GM06990 (cell line): ENCODE measurements around the gene CENPO.

Source experiments
- DNase-seq: peaks from one replicate; pipeline ENCODE4 v3.0.0-alpha.2; 2011; ENCODE audit not compliant: insufficient read length; ENCODE audit errors: extremely low read depth
- H3K27me3 ChIP-seq: replicated peaks from 2 replicates; pipeline ENCODE4 v1.6.0; 2011; ENCODE audit warnings: low read length; ENCODE audit not compliant: control insufficient read depth, insufficient read depth
- H3K36me3 ChIP-seq: 2 replicates; pipeline ENCODE4 v1.5.1; 2011; ENCODE audit warnings: low read length; ENCODE audit not compliant: control insufficient read depth, insufficient read depth
- H3K4me3 ChIP-seq: replicated peaks from 2 replicates; pipeline ENCODE4 v1.5.1; 2011; ENCODE audit warnings: low read depth, mild to moderate bottlenecking, control low read depth, low read length
- CTCF ChIP-seq: IDR thresholded peaks from 2 replicates; pipeline ENCODE4 v1.5.1; 2011; ENCODE audit warnings: low read length, control low read depth, mild to moderate bottlenecking, inconsistent platforms; ENCODE audit not compliant: insufficient read depth, poor library complexity, severe bottlenecking

CENPO gene

GRCh38 chr2:24870891-24871705, 77.9 kb downstream of the CENPO start:
- H3K36me3 ChIP-seq: peaks cover 6% of the 10 kb centered on the region
- TF ChIP-seq CTCF: no peak

DNA sequence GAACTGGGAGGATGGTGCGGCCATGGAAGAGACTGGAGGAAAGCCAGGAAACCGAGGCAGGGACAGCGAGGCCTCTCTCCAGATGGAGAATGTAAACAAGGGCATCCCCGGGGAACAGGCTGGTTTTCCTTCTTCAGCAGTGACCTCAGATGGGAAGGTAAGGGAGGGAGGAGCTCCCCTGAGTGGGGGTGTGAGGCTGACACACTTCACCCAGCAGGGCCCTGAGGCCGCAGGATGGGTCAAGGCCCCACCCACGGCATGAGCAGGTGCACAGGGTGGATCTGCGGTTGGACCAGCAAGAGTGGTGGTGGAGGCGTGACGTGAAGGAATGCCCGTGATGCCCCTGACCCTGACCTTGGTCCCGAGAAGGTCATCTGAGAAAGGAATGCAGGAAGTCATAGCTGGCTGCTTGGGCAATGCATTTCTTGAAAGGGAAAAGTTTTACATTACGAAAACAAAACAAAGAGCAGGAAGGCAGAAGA, 78.7 kb downstream of the CENPO start:
- no peak for TF ChIP-seq CTCF
- no peaks in the 10 kb centered on the region for H3K27me3 ChIP-seq
- no peak overlapping the region for H3K4me3 ChIP-seq
- DNase-seq: no peak
- H3K36me3 ChIP-seq: peaks cover 6% of the 10 kb centered on the region

More at GRCh38 chr2:24870891-24871705, 77.9 kb downstream of the CENPO start:
- no peaks in the 10 kb centered on the region for H3K27me3 ChIP-seq
- DNase-seq: no peak
- H3K4me3 ChIP-seq: no peak overlapping the region
